HCEC 1CT (cell line): ENCODE data around the gene ADAMTSL3.
"Not testable (repeated sequence)": the region's sequence is repeated elsewhere in the genome, so short reads cannot be mapped to it uniquely, and the experiment has no call there.

Experiments used
- DNase-seq: peaks from one replicate; pipeline ENCODE4 v3.0.0-alpha.2; 2017

Gene ADAMTSL3

GRCh38 chr15:83983634-83984458 is 329.9 kb downstream of the ADAMTSL3 start:
- DNase-seq: no peak

- DNase-seq: no peak
Observed at GRCh38 chr15:83984601-83985000, 330.7 kb downstream of the ADAMTSL3 start.

GRCh38 chr15:83991163-83991562 is 337.2 kb downstream of the ADAMTSL3 start:
- DNase-seq: no peak

GRCh38 chr15:83992324-83993031 is 338.6 kb downstream of the ADAMTSL3 start:
- DNase-seq: no peak

- no peak for DNase-seq
Observed at GRCh38 chr15:83993591-83993990, 339.7 kb downstream of the ADAMTSL3 start.

GRCh38 chr15:83998486-83998885 is 344.6 kb downstream of the ADAMTSL3 start:
- DNase-seq: no peak

GRCh38 chr15:83999396-84000135 is 345.6 kb downstream of the ADAMTSL3 start:
- DNase-seq: peak; percentile 36

- no peak for DNase-seq
Observed at GRCh38 chr15:84001037-84001436, 347.1 kb downstream of the ADAMTSL3 start.

- DNase-seq: no peak
Observed at GRCh38 chr15:84001655-84002054, 347.7 kb downstream of the ADAMTSL3 start.

- DNase-seq: no peak
Observed at GRCh38 chr15:84003791-84004503, 350.0 kb downstream of the ADAMTSL3 start.

GRCh38 chr15:84006421-84006820 is 352.5 kb downstream of the ADAMTSL3 start:
- no peak for DNase-seq

GRCh38 chr15:84009616-84010015 is 355.7 kb downstream of the ADAMTSL3 start:
- DNase-seq: no peak

- DNase-seq: no peak
Observed at GRCh38 chr15:84010246-84010645, 356.3 kb downstream of the ADAMTSL3 start.

GRCh38 chr15:84016371-84016770 is 362.4 kb downstream of the ADAMTSL3 start:
- no peak for DNase-seq

- no peak for DNase-seq
Observed at GRCh38 chr15:84022516-84022915, 368.6 kb downstream of the ADAMTSL3 start.

- DNase-seq: peak; percentile 23
Observed at GRCh38 chr15:84023636-84024035, 369.7 kb downstream of the ADAMTSL3 start.

GRCh38 chr15:84033793-84034553 is 380.1 kb downstream of the ADAMTSL3 start:
- DNase-seq: peak; percentile 3

- DNase-seq: no peak
Observed at GRCh38 chr15:84034578-84035398, 380.9 kb downstream of the ADAMTSL3 start.

- peak; percentile 46 for DNase-seq
Observed at GRCh38 chr15:84035399-84035766, 381.5 kb downstream of the ADAMTSL3 start.

GRCh38 chr15:84037301-84037700 is 383.4 kb downstream of the ADAMTSL3 start:
- no peak for DNase-seq

GRCh38 chr15:84042434-84043056 is 388.6 kb downstream of the ADAMTSL3 start:
- not testable (repeated sequence) for DNase-seq
